Measurements from ENCODE around the gene CMTM1. TPM values are rescaled to one million over a fixed set of nuclear protein-coding genes. Genes with fewer than 3 reads are reported as not detected.
"Not testable (repeated sequence)": the region's sequence is repeated elsewhere in the genome, so short reads cannot be mapped to it uniquely, and the experiment has no call there.

The CMTM1 gene
- total RNA-seq, 1 experiment from 2014 or later = 9.4 TPM

DNA sequence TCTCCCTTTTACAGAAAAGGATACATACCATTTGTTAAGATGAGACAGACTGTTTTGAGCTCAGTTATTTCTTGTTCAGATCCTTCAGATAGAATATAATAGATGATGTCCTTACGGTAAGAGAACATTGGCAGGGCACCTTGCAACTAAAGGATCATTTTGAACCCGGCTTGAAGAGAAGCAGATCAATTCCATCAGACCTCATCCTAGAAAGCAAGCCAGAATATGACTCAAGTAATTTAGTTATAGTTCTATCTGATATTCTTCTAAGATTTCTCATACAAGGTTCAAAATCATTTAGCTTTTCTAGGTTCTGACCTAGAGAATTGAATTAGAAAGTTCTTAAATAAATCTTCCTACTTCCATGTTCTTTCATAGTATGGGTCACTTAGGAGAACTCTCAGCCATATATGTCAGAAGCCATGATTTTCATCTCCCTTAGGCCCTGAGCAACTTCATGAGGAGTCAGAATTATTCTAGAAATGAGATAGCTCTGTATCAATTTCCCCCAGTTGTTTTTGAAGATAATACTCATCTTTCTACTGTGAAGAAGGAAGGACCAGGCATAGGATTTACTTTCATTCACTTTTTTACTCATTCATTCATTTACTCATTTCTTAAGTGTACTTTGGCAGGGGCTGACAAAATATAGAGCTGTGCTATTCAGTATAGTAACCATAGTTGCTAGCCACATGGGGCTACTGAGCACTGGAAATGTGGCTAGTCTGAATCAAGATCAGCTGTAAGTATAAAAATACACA lies 2.5 kb upstream of the CMTM1 start:
- intact Hi-C loops (cut with micrococcal nuclease; ENCODE audit: unreplicated experiment) = no loop called here
- Histone ChIP-seq H3F3A (ENCODE audit: insufficient read depth, low read depth) (no peaks in the 10 kb centered on the region), H3K27me3 (ENCODE audit: insufficient read depth, low read depth) (no peaks in the 10 kb centered on the region), H3K4me1 (replicated peaks; ENCODE audit: insufficient read depth) (peaks cover 3% of the 10 kb centered on the region), H3K27ac (no peak overlapping the region), H3K79me2 (ENCODE audit: low read depth) (no peaks in the 10 kb centered on the region), H3K36me3 (ENCODE audit: low read depth) (0 out of 2 replicates have a peak, but pooled peaks cover 9% of the 10 kb centered on the region), H3K4me2 (no peak overlapping the region), H4K20me1 (ENCODE audit: insufficient read depth) (no peaks in the 10 kb centered on the region), H3K9me3 (ENCODE audit: insufficient read depth, low read depth) (0 out of 2 replicates have a peak, but pooled peaks cover 5% of the 10 kb centered on the region), H2AFZ (no peak overlapping the region), H3K9me2 (ENCODE audit: insufficient read depth) (no peaks in the 10 kb centered on the region), H3K4me3 (no peak overlapping the region)
- CTCF ChIA-PET = interaction anchor here (0.6 to 1.2 kb wide), 2 partner anchors 9 to 285 kb away, joined by 3 read pairs; no protein-coding TSS in a partner anchor
- TF ChIP-seq EZH2 (IDR thresholded peaks at IDR 0.05; ENCODE audit: low read depth) = no peak
- TF ChIP-seq, protein P1, sequence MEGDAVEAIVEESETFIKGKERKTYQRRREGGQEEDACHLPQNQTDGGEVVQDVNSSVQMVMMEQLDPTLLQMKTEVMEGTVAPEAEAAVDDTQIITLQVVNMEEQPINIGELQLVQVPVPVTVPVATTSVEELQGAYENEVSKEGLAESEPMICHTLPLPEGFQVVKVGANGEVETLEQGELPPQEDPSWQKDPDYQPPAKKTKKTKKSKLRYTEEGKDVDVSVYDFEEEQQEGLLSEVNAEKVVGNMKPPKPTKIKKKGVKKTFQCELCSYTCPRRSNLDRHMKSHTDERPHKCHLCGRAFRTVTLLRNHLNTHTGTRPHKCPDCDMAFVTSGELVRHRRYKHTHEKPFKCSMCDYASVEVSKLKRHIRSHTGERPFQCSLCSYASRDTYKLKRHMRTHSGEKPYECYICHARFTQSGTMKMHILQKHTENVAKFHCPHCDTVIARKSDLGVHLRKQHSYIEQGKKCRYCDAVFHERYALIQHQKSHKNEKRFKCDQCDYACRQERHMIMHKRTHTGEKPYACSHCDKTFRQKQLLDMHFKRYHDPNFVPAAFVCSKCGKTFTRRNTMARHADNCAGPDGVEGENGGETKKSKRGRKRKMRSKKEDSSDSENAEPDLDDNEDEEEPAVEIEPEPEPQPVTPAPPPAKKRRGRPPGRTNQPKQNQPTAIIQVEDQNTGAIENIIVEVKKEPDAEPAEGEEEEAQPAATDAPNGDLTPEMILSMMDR (conservative IDR thresholded peaks at IDR 0.05) = no peak
- no TSS peak for BruUV-seq (replicated peaks)
- DNase-seq = no peak
- POLR2A ChIA-PET (ENCODE audit: unreplicated experiment) = interaction anchor here (0.7 kb wide), 1 partner anchor 248 kb away, joined by 5 read pairs; no protein-coding TSS in a partner anchor

DNA sequence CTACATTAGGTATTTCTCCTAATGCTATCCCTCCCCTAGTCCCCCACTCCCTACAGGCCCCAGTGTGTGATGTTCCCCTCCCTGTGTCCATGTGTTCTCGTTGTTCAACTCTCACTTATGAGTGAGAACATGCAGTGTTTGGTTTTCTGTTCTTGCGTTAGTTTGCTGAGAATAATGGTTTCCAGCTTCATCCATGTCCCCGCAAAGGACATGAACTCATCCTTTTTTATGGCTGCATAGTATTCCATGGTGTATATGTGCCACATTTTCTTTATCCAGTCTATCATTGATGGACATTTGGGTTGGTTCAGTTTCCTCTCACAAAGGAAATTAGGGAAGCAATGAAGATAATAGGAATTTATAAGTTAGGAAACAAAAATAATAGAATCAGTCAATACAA lies 1.0 kb downstream of the CMTM1 start:
- H3K36me3 ChIP-seq (ENCODE audit: low read depth); H3K9me3 ChIP-seq (ENCODE audit: insufficient read depth, low read depth); H3K27me3 ChIP-seq (ENCODE audit: insufficient read depth, low read depth); H3K4me3 ChIP-seq; CTCF ChIA-PET; H3K27ac ChIP-seq; H3K79me2 ChIP-seq (ENCODE audit: low read depth); DNase-seq; H3K4me2 ChIP-seq; H2AFZ ChIP-seq; H4K20me1 ChIP-seq (ENCODE audit: insufficient read depth); intact Hi-C loops (cut with micrococcal nuclease; ENCODE audit: unreplicated experiment); H3K9me2 ChIP-seq (ENCODE audit: insufficient read depth); BruUV-seq (replicated peaks): not testable (repeated sequence)
- POLR2A ChIA-PET (ENCODE audit: unreplicated experiment) = interaction anchor here (0.6 kb wide), 1 partner anchor 96 kb away, joined by 6 read pairs; no protein-coding TSS in a partner anchor
- Histone ChIP-seq H3F3A (ENCODE audit: insufficient read depth, low read depth) (peaks cover 17% of the 10 kb centered on the region), H3K4me1 (replicated peaks; ENCODE audit: insufficient read depth) (peaks cover 22% of the 10 kb centered on the region)

DNA sequence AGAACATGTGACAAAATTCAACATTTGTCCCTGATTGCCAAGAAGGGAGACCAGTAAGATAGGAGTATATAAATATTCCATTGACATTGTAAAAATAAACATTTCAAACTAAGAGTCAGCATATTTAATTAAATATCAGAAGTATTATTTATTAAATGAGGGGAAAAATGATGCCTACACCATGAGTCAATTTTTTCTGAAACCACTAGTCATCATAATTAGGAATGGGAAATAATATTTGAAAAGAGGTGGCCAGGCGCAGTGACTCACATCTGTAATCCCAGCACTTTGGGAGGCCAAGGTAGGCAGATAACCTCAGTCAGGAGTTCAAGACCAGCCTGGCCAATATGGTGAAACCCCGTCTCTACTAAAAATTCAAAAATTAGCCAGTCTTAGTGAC lies 2.1 kb downstream of the CMTM1 start:
- no TSS peak for BruUV-seq (replicated peaks)
- ChIA-PET POLR2A (ENCODE audit: unreplicated experiment) (no interaction called here), CTCF (no interaction called here)
- no peaks in the 10 kb centered on the region for H3K27me3 ChIP-seq (ENCODE audit: insufficient read depth, low read depth)
- no peak overlapping the region for H2AFZ ChIP-seq
- no peak overlapping the region for H3K4me2 ChIP-seq
- H3F3A ChIP-seq (ENCODE audit: insufficient read depth, low read depth) = peaks cover 17% of the 10 kb centered on the region
- no peak for TF ChIP-seq EZH2 (IDR thresholded peaks at IDR 0.05; ENCODE audit: low read depth)
- TF ChIP-seq, protein P1 (conservative IDR thresholded peaks at IDR 0.05) = no peak
- peaks cover 22% of the 10 kb centered on the region for H3K4me1 ChIP-seq (replicated peaks; ENCODE audit: insufficient read depth)
- H3K9me2 ChIP-seq (ENCODE audit: insufficient read depth) = no peaks in the 10 kb centered on the region
- H4K20me1 ChIP-seq (ENCODE audit: insufficient read depth) = no peaks in the 10 kb centered on the region
- no peak for DNase-seq
- no peaks in the 10 kb centered on the region for H3K79me2 ChIP-seq (ENCODE audit: low read depth)
- 0 out of 2 replicates have a peak, but pooled peaks cover 5% of the 10 kb centered on the region for H3K9me3 ChIP-seq (ENCODE audit: insufficient read depth, low read depth)
- 0 out of 2 replicates have a peak, but pooled peaks cover 5% of the 10 kb centered on the region for H3K36me3 ChIP-seq (ENCODE audit: low read depth)
- H3K4me3 ChIP-seq = no peak overlapping the region
- intact Hi-C loops (cut with micrococcal nuclease; ENCODE audit: unreplicated experiment) = no loop called here
- no peak overlapping the region for H3K27ac ChIP-seq
